ENCODE measurements around the gene WDR43. TPM values are rescaled to one million over a fixed set of nuclear protein-coding genes. Genes with fewer than 3 reads are reported as not detected.

Gene WDR43
- total RNA-seq, 1 experiment from 2014 or later: 112 TPM

GRCh38 chr2:28982381-28982950 is 88.0 kb downstream of the WDR43 start:
- no peaks in the 10 kb centered on the region for H3K36me3 Mint-ChIP-seq
- ChIA-PET CTCF (interaction anchor here (1.0 kb wide), 1 partner anchor 219 kb away, joined by 3 read pairs; no protein-coding TSS in a partner anchor), POLR2A (no interaction called here)
- no peak for ATAC-seq
- no peaks in the 10 kb centered on the region for H3K4me1 Mint-ChIP-seq
- no peak overlapping the region for H3K27ac Mint-ChIP-seq
- H3K9me3 Mint-ChIP-seq: 0 out of 2 replicates have a peak, but pooled peaks cover 3% of the 10 kb centered on the region
- no peak for DNase-seq (ENCODE audit: low spot score)
- TF ChIP-seq ZSCAN18 (CRISPR knock-in tag; IDR thresholded peaks at IDR 0.05) (no peak), CBFB (CRISPR knock-in tag; IDR thresholded peaks at IDR 0.05; ENCODE audit: low read depth) (no peak), ETV6 (CRISPR knock-in tag; IDR thresholded peaks at IDR 0.05) (no peak), ZNF425 (CRISPR knock-in tag; conservative IDR thresholded peaks at IDR 0.05) (no peak), ZNF138 (CRISPR knock-in tag; conservative IDR thresholded peaks at IDR 0.05) (no peak), ATF2 (CRISPR knock-in tag; IDR thresholded peaks at IDR 0.05; ENCODE audit: borderline replicate concordance, low read depth) (no peak), IRF2 (CRISPR knock-in tag; IDR thresholded peaks at IDR 0.05; ENCODE audit: borderline replicate concordance, low read depth) (no peak), SOX15 (CRISPR knock-in tag; IDR thresholded peaks at IDR 0.05) (no peak), HMGXB4 (CRISPR knock-in tag; IDR thresholded peaks at IDR 0.05) (no peak), GTF2I (CRISPR knock-in tag; conservative IDR thresholded peaks at IDR 0.05) (no peak), MLX (CRISPR knock-in tag; IDR thresholded peaks at IDR 0.05) (no peak), ZNF671 (CRISPR knock-in tag; IDR thresholded peaks at IDR 0.05) (no peak), AR (CRISPR knock-in tag; IDR thresholded peaks at IDR 0.05) (no peak)
- TF ChIP-seq, protein P1, sequence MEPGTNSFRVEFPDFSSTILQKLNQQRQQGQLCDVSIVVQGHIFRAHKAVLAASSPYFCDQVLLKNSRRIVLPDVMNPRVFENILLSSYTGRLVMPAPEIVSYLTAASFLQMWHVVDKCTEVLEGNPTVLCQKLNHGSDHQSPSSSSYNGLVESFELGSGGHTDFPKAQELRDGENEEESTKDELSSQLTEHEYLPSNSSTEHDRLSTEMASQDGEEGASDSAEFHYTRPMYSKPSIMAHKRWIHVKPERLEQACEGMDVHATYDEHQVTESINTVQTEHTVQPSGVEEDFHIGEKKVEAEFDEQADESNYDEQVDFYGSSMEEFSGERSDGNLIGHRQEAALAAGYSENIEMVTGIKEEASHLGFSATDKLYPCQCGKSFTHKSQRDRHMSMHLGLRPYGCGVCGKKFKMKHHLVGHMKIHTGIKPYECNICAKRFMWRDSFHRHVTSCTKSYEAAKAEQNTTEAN (CRISPR knock-in tag; IDR thresholded peaks at IDR 0.05): no peak
- TF ChIP-seq, protein P2, sequence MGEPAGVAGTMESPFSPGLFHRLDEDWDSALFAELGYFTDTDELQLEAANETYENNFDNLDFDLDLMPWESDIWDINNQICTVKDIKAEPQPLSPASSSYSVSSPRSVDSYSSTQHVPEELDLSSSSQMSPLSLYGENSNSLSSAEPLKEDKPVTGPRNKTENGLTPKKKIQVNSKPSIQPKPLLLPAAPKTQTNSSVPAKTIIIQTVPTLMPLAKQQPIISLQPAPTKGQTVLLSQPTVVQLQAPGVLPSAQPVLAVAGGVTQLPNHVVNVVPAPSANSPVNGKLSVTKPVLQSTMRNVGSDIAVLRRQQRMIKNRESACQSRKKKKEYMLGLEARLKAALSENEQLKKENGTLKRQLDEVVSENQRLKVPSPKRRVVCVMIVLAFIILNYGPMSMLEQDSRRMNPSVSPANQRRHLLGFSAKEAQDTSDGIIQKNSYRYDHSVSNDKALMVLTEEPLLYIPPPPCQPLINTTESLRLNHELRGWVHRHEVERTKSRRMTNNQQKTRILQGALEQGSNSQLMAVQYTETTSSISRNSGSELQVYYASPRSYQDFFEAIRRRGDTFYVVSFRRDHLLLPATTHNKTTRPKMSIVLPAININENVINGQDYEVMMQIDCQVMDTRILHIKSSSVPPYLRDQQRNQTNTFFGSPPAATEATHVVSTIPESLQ (CRISPR knock-in tag; IDR thresholded peaks at IDR 0.05): no peak
- TF ChIP-seq, protein P3, sequence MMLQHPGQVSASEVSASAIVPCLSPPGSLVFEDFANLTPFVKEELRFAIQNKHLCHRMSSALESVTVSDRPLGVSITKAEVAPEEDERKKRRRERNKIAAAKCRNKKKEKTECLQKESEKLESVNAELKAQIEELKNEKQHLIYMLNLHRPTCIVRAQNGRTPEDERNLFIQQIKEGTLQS (CRISPR knock-in tag; conservative IDR thresholded peaks at IDR 0.05): no peak
- no peak overlapping the region for H3K4me3 Mint-ChIP-seq
- no peaks in the 10 kb centered on the region for H3K27me3 Mint-ChIP-seq (ENCODE audit: low read depth)

All from WTC11 (cell line).